HG02970 (cell line): Measurements from ENCODE around the gene SHOC2.

Experiments used
- ATAC-seq: cut with Tn5 transposase; IDR thresholded peaks from one replicate; pipeline ENCODE4 v1.9.1; 2021; ENCODE audit warnings: mild to moderate bottlenecking, moderate library complexity, moderate number of reproducible peaks; ENCODE audit not compliant: unreplicated experiment, low FRiP score

Gene SHOC2

GRCh38 chr10:111035542-111035941, 116.1 kb downstream of the SHOC2 start:
- no peak for ATAC-seq

GRCh38 chr10:111037858-111038257, 118.5 kb downstream of the SHOC2 start:
- no peak for ATAC-seq

- ATAC-seq: no peak
These were observed 120.1 kb downstream of the SHOC2 start for GRCh38 chr10:111039522-111039921.

- no peak for ATAC-seq
These were observed 137.6 kb downstream of the SHOC2 start for GRCh38 chr10:111057006-111057405.
